ENCODE data around the gene AOPEP.
"Not testable (repeated sequence)": the region's sequence is repeated elsewhere in the genome, so short reads cannot be mapped to it uniquely, and the experiment has no call there.

The AOPEP gene

GRCh38 chr9:95008151-95008771, 281.8 kb downstream of the AOPEP start:
- in situ Hi-C loops (cut with HindIII; ENCODE audit: low sequenced_read_pairs), result no loop called here

DNA sequence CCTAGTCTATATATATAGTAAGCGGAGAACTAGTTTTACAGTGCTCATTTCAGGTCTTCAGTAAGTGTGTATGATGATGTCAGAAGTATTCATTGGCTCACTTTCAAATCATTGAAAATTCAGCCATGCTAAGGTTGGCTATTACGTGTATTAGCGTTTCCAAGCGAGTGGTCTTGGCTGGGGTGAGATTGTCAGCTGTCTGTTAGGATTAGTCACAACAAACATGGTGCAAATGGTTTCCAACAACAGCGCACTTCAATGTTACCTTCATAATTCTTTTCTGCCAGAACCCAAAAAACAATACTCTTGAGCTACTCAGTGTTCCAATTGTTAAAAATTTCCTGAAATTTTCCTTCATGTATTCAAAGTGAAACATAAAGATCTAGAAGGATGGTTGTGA, 283.0 kb downstream of the AOPEP start:
- in situ Hi-C loops (cut with HindIII; ENCODE audit: low sequenced_read_pairs), result no loop called here

DNA sequence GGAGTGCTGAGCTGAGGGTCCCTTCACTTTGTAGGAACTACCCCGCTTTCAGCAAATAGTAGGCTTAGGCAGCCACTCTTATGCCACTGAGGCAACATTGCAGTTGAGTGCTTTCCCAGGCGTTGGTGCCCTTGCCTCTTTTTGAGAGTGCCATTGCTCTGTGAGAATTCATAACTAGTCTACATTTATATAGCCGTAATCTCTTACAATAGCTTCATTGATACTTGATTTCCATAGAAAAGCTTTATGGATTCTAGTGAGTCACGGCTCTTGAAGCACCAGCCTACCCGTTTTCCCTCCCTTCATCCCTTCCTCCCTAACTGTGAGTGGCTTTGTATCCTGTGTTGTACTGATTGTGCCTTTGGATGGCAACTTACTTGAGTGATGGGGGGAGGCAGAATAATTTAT, 283.9 kb downstream of the AOPEP start:
- in situ Hi-C loops (cut with HindIII; ENCODE audit: low sequenced_read_pairs), result no loop called here

DNA sequence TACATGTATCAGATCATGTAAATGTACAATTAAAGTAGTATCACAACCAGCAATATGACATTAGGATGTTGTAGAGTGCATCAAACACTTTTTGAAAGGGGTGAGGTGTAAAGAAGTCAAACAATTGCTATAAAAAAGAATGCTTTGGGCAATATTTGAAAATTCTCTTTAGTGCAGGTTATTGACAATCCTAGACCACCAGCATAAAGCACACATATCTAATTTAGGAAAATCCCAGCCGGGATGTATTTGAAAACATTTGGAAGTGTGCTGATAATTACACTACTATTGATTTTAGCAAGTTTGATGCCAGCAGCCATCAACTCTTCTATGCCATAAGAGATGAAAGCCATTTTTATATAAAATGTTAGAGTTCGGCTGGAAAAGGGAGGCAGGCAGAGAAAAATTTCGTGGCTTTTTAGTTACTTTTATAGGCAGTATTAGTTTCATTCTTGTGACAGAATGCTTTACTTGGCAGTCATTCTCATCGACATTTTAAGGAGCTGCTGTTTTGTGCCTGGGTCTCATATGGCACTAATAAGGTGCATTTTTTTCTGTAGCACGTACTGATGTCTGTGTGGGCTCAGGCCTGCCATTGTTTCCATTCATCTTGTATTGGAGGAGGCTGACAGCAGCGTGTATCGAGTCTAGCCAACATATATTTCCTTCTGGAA, 285.7 kb downstream of the AOPEP start:
- in situ Hi-C loops (cut with HindIII; ENCODE audit: low sequenced_read_pairs), result no loop called here

DNA sequence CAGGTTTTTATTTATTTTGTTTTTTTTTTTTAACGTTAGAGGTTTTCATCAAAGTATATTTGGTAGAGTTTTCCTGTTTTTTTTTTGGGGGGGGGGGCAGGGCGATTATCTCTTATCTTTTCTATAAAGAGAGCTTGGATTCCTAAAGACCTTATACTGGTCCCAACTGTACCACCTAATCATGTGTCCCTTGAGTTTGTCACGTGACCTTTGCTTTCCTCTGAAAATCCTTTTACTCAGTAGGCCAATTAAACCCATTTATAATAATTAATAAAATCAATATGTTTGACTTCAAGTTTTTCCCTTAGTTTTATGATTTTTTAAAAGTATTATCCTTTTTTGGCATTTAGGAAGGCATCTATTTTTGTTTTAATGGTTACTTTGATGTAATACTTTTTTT, 286.4 kb downstream of the AOPEP start:
- in situ Hi-C loops (cut with HindIII; ENCODE audit: low sequenced_read_pairs), result no loop called here

GRCh38 chr9:95014917-95015316, 288.4 kb downstream of the AOPEP start:
- in situ Hi-C loops (cut with HindIII; ENCODE audit: low sequenced_read_pairs), result no loop called here

DNA sequence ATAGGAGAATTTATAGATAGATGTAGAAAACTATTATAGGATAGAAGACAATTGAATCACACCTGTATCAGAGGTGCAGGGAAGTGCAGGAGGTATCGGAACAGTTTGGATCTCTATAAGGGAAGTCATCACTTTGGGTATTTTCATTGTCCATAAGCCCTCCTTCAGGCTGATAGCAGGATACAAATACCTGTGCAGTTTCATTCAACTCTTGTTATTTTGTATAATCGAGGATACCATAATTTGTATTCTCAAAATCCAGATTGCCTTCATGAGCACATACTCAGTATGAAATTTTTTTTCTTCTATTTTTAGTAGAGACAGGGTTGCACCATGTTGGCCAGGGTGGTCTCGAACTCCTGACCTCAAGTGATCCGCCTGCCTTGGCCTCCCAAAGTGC, 289.1 kb downstream of the AOPEP start:
- in situ Hi-C loops (cut with HindIII; ENCODE audit: low sequenced_read_pairs), result no loop called here

- in situ Hi-C loops (cut with HindIII; ENCODE audit: low sequenced_read_pairs), result no loop called here
These were observed 290.6 kb downstream of the AOPEP start for GRCh38 chr9:95017062-95017461.

DNA sequence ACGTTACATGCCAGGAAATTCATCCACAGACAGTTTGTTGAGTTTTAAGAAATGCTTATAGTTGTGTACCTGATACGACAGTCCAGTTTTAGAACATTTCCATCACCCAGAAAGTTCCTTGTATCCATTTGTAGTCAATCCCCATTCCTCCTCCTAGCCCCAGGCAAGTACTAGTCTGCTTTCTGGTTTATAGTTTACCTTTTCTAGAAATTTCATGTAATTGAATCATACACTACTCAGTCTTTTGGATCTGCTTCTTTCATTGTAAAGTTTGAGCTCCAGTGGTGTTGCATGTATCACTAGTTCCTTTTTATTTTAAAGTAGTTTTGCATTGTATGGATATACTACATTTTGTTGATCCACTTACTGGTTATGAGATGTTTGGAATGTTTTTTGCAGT, 291.2 kb downstream of the AOPEP start:
- in situ Hi-C loops (cut with HindIII; ENCODE audit: low sequenced_read_pairs), result no loop called here

GRCh38 chr9:95018099-95018936, 291.8 kb downstream of the AOPEP start:
- in situ Hi-C loops (cut with HindIII; ENCODE audit: low sequenced_read_pairs), result no loop called here

GRCh38 chr9:95020644-95021043, 294.1 kb downstream of the AOPEP start:
- in situ Hi-C loops (cut with HindIII; ENCODE audit: low sequenced_read_pairs), result not testable (repeated sequence)

DNA sequence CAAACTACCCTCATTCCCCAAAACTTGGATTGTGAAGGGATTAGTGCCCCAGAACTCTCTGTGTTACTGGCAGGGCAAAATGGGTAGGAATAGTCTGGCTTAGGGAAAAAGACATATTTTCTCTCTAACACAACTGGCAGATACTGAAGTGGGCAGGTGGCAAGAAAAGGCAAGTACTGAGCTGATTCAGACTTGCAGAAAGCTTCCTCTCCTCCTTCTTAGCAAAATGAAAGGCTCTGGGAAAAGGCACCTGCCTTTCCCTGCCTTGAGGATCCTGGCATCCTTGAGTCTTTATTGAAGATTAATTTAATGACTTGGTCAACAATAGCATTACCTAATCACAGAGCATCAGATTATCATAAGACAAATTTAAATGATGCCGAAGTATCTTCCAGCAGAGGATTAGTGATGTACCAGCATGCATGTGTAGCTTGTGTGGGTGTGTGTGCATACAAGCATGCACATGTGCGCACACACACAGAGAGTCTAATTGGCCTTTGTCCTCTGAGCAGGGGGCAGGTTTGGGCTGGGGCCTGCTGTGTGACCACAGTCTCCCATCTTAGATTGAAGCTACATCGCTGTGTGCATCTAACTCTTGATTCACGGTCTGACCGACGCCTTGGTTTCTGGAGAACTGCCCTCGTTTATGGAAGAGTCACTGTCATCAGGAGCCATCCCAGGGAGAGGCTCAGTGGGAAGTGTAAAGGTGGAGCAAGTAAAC, 294.8 kb downstream of the AOPEP start:
- in situ Hi-C loops (cut with HindIII; ENCODE audit: low sequenced_read_pairs), result no loop called here

DNA sequence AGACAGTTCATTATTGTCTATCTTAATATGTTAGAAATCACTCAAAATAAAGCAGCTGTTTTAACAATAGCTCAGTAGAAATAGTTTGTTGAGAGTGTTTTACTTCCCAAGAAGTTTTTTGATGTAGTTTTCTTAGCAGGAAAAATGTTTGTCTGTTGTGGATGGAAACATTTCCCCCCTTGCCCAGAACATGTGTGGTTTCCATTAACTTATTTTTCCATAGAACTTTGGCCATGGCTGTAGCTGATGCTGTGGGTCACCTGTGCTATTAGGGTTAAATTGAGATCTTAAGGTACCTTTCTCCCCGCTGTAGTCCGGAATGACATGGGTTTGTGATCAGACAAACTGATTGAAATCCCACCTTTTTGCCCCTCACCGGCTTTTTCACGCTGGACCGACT, 296.2 kb downstream of the AOPEP start:
- in situ Hi-C loops (cut with HindIII; ENCODE audit: low sequenced_read_pairs), result no loop called here

DNA sequence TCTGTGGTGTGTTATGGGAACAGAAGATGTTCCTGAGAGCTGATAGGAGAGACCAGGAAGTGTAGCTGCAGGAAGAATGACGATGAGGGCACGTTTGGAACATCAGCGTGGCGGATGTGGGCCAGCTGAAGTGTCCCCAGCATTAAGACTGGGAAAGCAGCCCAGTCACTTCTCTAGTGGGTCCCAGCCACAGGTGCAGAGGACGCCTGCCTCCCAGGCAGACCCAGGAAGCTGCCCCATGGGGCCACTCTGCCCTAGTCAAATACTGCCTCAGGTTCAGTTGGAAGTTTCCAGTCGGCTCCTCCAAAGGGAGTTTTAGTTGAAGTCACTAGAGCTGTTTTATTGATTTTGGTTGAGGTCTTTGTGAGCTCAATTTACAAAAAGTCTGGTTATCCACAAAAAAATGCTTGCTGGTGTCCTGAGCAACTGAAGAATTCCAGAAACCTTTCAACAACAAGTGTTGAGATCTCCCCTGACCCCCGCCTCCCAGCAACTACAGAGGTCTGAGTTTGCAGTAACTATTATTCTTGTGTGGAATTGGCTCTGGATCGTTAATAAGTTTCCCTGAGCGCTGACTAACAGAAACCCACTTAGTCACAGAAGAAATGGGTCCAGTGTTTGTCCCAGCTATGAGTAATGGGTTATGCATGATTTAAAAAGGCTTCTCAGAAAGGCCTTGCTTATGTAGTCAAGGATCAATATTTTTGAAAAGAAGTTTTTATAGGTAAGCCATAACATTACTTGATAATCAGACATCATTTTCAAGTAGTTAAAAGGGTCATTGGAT, 296.9 kb downstream of the AOPEP start:
- in situ Hi-C loops (cut with HindIII; ENCODE audit: low sequenced_read_pairs), result no loop called here

DNA sequence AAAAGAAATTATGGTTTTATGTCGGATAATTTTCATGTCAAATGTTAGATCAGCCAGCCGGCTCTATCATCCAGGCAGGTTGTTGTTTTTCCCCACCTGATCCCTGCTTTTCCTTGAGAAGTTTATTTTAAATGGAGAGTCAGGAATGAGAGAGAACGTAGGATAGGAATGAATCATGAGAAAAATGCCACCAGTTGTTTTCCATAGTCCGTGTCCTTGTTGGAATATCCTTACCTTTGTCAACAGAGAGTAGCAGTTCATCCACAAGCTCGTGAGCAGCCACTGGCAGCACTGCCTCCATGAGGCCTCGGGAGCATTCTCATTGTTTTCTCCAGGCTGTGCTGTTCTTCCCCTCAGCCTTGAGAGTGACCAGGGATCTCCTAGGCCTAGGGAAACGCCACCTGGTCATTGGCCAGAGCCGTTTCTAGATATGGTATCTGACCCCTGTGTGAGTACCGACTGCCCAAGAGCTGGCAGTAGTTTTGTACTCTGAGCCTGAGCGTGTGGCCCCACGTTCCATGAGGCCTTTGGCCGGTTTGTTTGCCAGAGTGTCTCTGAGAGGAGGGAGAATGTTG, 297.7 kb downstream of the AOPEP start:
- in situ Hi-C loops (cut with HindIII; ENCODE audit: low sequenced_read_pairs), result no loop called here

DNA sequence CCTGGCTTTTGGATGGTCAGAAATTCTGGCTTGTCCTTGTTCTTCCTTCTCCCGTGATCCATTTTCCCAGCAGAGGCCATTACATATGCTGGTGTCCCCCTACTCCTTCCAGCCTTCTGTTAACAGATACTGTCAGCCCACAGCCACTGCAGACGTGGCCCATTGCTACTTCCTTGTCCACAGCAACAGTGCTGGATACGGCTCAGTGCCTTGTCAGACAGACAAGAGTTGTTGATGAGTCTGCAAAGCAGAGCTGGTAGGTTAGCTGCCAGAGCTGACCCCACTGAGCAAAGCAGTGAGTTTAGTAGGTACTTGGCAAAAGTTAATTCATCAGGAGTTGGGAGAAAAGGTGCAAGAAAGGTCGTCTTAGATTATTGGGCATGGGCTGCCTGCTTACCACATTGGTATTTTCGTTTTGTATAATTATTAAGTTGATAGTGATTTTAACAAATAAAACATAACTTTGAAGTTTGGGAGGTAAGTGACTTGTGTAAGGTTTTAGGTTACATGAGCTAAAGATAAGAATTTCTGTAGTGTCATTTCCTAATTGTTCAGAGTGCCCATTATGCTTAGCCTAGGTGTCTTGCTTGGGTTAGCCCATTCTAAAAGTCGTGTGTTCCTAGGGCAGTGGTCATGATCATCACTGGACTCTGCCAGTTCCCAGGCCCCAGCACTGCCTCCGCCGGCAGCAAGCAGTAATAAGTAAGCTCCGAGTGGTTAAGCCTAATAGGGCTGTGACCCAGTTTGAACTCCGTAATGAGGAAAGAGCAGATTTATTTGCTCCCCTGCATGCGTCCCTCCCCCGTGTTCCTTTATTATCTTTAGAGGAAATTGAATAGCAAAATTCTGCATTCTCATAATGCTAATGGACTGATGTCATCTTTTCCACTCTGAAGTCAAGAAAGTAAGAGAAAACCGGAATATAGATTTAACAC, 299.0 kb downstream of the AOPEP start:
- in situ Hi-C loops (cut with HindIII; ENCODE audit: low sequenced_read_pairs), result no loop called here

DNA sequence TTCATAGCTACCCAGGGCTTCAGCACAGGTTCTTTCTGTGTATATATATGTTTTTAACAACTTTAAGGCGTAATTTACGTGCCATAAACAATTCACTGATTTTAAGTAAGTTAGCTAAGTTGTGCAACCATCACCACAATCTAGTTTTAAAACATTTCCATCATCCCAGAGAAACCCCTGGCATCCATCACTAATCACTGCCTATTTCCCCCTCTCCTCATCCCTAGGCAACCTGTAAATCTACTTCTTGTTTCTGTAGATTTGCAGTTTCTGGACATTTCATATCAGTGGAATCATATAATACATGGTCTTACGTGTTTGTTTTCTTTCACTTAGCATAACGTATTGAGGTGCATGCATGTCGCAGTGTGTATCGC, 299.6 kb downstream of the AOPEP start:
- in situ Hi-C loops (cut with HindIII; ENCODE audit: low sequenced_read_pairs), result no loop called here

DNA sequence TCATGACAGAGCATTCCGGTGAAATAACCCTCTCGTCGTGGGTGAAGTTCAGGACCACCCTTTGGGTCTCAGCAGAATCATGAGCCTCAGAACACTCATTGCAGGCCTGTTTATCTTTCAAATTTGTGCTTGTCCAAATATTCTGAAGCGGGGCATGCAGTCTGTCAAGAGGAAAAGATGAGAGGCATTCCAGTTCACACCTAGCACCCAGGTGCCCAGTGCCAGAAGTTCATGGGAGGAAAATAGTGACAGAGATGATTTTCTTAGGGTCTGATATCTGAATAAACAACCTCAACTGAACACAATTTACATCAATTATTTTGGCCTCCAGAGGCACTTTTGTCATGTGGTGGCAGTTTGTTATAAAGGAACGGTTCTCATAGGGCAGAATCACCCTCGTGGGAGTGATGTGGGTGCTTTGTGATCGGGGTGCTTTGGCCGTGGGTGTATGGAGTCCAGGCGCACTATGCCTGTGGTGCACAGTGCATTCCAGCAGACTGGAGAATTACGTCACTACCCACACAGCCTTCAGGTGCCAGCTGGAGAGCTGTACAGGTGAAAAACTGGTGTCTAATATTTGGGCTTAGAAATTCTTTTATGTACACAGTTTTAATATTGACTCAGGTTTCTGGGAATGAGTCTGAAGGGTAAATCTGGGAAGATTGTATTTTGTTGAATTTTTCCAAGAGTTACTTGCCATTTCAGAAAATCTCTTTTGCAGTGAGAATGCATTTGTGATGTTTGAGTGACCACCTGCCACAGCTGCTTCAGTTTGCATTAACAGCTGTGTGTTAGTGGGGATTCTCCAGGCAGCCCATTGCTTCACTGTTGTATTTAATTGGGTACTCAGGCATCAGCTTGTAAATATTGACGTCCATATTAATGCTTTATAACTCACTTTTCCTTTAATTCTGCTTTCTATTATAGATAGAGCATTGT, 301.7 kb downstream of the AOPEP start:
- in situ Hi-C loops (cut with HindIII; ENCODE audit: low sequenced_read_pairs), result no loop called here

Measured in DLD1 (cell line).